ENCODE results near the gene ZNF483.

- TF ChIP-seq CTCF (IDR thresholded peaks at IDR 0.05), result no peak
- TF ChIP-seq POLR2A (IDR thresholded peaks at IDR 0.05), result no peak
Observed at GRCh38 chr9:111514967-111515366, 10.0 kb upstream of the ZNF483 start.

Measured in testis (tissue), 2 donors.